ENCODE results near the gene P4HA3. TPM values are rescaled to one million over a fixed set of nuclear protein-coding genes. Genes with fewer than 3 reads are reported as not detected.

The P4HA3 gene
- total and polyA plus RNA-seq, 9 of the 15 experiments (the other 6 are each of a cell fraction or from before 2014, with no cell fraction given), result 0.01 to 0.03 TPM; not detected in 7

- TF ChIP-seq PRPF4 (IDR thresholded peaks at IDR 0.05; ENCODE audit: insufficient read depth, low read depth, low read length, poor library complexity, severe bottlenecking), result no peak
- TF ChIP-seq SAFB2 (IDR thresholded peaks at IDR 0.05; ENCODE audit: borderline replicate concordance, low read depth, low read length, severe bottlenecking), result no peak
- TF ChIP-seq NEUROD1 (IDR thresholded peaks at IDR 0.05; ENCODE audit: borderline replicate concordance, low read depth, low read length, partially characterized antibody), result no peak
Measured at GRCh38 chr11:74225565-74225964, 85.9 kb downstream of the P4HA3 start (continued).

DNA sequence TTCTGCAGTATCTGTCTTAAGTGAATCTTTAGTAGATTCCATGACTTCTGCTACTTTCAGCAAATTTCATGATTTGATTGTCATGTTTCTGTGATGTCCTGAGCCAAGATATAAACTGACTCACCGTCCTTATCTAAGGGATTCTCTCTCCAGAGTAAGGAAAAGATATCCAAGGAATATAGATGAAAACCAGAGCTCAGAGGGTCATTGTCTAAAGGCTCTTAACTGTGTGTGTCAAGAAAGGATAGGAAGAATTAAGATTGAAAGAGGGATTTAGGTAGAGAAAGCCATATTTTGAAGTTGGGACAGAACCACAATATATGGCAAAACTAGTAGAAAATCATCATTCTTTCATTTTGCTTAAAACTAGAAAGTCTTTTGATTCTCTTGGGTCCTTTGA lies 89.6 kb downstream of the P4HA3 start:
- CTCF ChIA-PET (ENCODE audit: low intra/inter-chr PET ratio), result no interaction called here
- in situ Hi-C loops (cut with MboI) (no loop called here), intact Hi-C loops (cut with micrococcal nuclease) (no loop called here)
- no TSS peak for BruUV-seq (replicated peaks)
- Histone ChIP-seq H3K4me3 (no peak overlapping the region), H3K9ac (ENCODE audit: insufficient read depth in 1 of 2, low read depth in 2 of 2, low read length in 2 of 2) (no peak overlapping the region), H3K36me3 (ENCODE audit: control insufficient read depth, insufficient read depth, low read length) (peaks cover 16% of the 10 kb centered on the region), H3K79me2 (ENCODE audit: control insufficient read depth, insufficient read depth, low read length) (no peaks in the 10 kb centered on the region; the same call in 2 of the 3 replicates), H3K4me1 (replicated peaks in 1 of 2; ENCODE audit: control insufficient read depth in 2 of 2, insufficient read depth in 2 of 2, low read length in 2 of 2) (no peaks in the 10 kb centered on the region), H2AFZ (ENCODE audit: low read depth, low read length) (no peak overlapping the region), H3K4me2 (ENCODE audit: insufficient read depth, low read length) (no peak overlapping the region), H3K9me3 (replicated peaks; ENCODE audit: control insufficient read depth, insufficient read depth, low read depth, low read length) (no peaks in the 10 kb centered on the region), H3K9me1 (ENCODE audit: control insufficient read depth, insufficient read depth, low read length) (no peaks in the 10 kb centered on the region), H4K20me1 (replicated peaks; ENCODE audit: control insufficient read depth, insufficient read depth, low read length) (no peaks in the 10 kb centered on the region), H3K27ac (ENCODE audit: extremely low read depth, low read depth, low read length) (no peak overlapping the region), H3K27me3 (ENCODE audit: control insufficient read depth in 2 of 2, insufficient read depth in 2 of 2, low read length in 2 of 2) (no peaks in the 10 kb centered on the region)
- POLR2A ChIA-PET, result interaction anchor here (1.0 to 1.4 kb wide), 4 partner anchors 8 to 258 kb away, joined by 3 to 4 read pairs (median 3); no protein-coding TSS in a partner anchor
- whole genome bisulfite sequencing (ENCODE audit: insufficient coverage, low coverage, missing lambda C conversion rate), result 15% methylated on average over 1 of the region's 1 CpG
- ATAC-seq (no peak), DNase-seq (ENCODE audit: extremely low read depth in 1 of 4, low spot score in 3 of 4) (no peak), FAIRE-seq (no peak)
- no peak for TF ChIP-seq TRIM24 (IDR thresholded peaks at IDR 0.05)
- no peak for TF ChIP-seq MED1 (CRISPR knock-in tag; IDR thresholded peaks at IDR 0.05; ENCODE audit: borderline replicate concordance)
- no peak for TF ChIP-seq NR2F6 (CRISPR knock-in tag; IDR thresholded peaks at IDR 0.05)
- no peak for TF ChIP-seq ZNF740 (CRISPR knock-in tag; IDR thresholded peaks at IDR 0.05)
- no peak for TF ChIP-seq ZNF740 (tag; IDR thresholded peaks at IDR 0.05)
- no peak for TF ChIP-seq ZFP36 (IDR thresholded peaks at IDR 0.05; ENCODE audit: low read depth, low read length, partially characterized antibody)
- TF ChIP-seq MNT (conservative IDR thresholded peaks at IDR 0.05), result no peak
- TF ChIP-seq ZFP1 (CRISPR knock-in tag; IDR thresholded peaks at IDR 0.05), result no peak
- no peak for TF ChIP-seq TAF7 (tag; IDR thresholded peaks at IDR 0.05)
- no peak for TF ChIP-seq TSC22D4 (tag; IDR thresholded peaks at IDR 0.05)
- TF ChIP-seq ZNF282 (CRISPR knock-in tag; IDR thresholded peaks at IDR 0.05), result no peak
- TF ChIP-seq ETS1 (conservative IDR thresholded peaks at IDR 0.05; ENCODE audit: control insufficient read depth, low read depth, low read length), result no peak
- TF ChIP-seq RBM25 (IDR thresholded peaks at IDR 0.05; ENCODE audit: low read depth, low read length, severe bottlenecking), result no peak
- TF ChIP-seq BHLHE40 (IDR thresholded peaks at IDR 0.05; ENCODE audit: low read length), result no peak
- no peak for TF ChIP-seq CHD1 (IDR thresholded peaks at IDR 0.05; ENCODE audit: low read length)
- TF ChIP-seq KDM4B (IDR thresholded peaks at IDR 0.05; ENCODE audit: borderline replicate concordance in 2 of 2, low read depth in 1 of 2), result no peak
